Trophoblast cell (in vitro differentiated cells and primary cell): ENCODE data around the gene MYEOV.

ENCODE experiments used
- DNase-seq, 2 donors: peaks; one replicate each; pipeline ENCODE4 v3.0.0-alpha.2; 2016
- H2AFZ ChIP-seq: 2 replicates; pipeline ENCODE4 v1.6.1; 2013; ENCODE audit warnings: low read length, moderate library complexity, mild to moderate bottlenecking; ENCODE audit not compliant: insufficient read depth, poor library complexity
- H2AK5ac ChIP-seq: 2 replicates; pipeline ENCODE4 v1.6.1; 2013; ENCODE audit warnings: mild to moderate bottlenecking, low read length
- H2BK120ac ChIP-seq: 2 replicates; pipeline ENCODE4 v1.6.1; 2013; ENCODE audit warnings: low read length, mild to moderate bottlenecking, moderate library complexity; ENCODE audit not compliant: insufficient read depth, poor library complexity
- H2BK12ac ChIP-seq: 2 replicates; pipeline ENCODE4 v1.6.1; 2013; ENCODE audit warnings: mild to moderate bottlenecking, low read length, moderate library complexity
- H2BK5ac ChIP-seq: 2 replicates; pipeline ENCODE4 v1.6.1; 2013; ENCODE audit warnings: low read length, low read depth, moderate library complexity, mild to moderate bottlenecking; ENCODE audit not compliant: poor library complexity
- H3K14ac ChIP-seq: 2 replicates; pipeline ENCODE4 v1.6.1; 2013; ENCODE audit warnings: mild to moderate bottlenecking, low read length
- H3K18ac ChIP-seq: 2 replicates; pipeline ENCODE4 v1.6.1; 2013; ENCODE audit warnings: mild to moderate bottlenecking, low read length
- H3K23ac ChIP-seq: 2 replicates; pipeline ENCODE4 v1.6.1; 2013; ENCODE audit warnings: low read length
- H3K27ac ChIP-seq: 2 replicates; pipeline ENCODE4 v1.5.1; 2013; ENCODE audit warnings: low read depth, mild to moderate bottlenecking, inconsistent platforms, low read length, moderate library complexity
- H3K27me3 ChIP-seq: 2 replicates; pipeline ENCODE4 v1.6.1; 2013; ENCODE audit warnings: inconsistent platforms, mild to moderate bottlenecking, low read length, moderate library complexity; ENCODE audit not compliant: insufficient read depth
- H3K36me3 ChIP-seq, 2 experiments: 1 replicate in 1 of 2; 2 replicates in 1 of 2; pipeline ENCODE4 v1.6.1; 2013; ENCODE audit warnings: low read length in 2 of 2, mild to moderate bottlenecking in 2 of 2, moderate library complexity in 1 of 2; ENCODE audit not compliant: insufficient read depth in 2 of 2, control insufficient read depth in 1 of 2
- H3K4ac ChIP-seq: 2 replicates; pipeline ENCODE4 v1.6.1; 2013; ENCODE audit warnings: low read depth, mild to moderate bottlenecking, low read length, moderate library complexity
- H3K4me1 ChIP-seq, 2 experiments: 1 replicate in 1 of 2; 2 replicates in 1 of 2; pipeline ENCODE4 v1.6.1; 2013; ENCODE audit warnings: low read length in 2 of 2, mild to moderate bottlenecking in 2 of 2, moderate library complexity in 1 of 2; ENCODE audit not compliant: insufficient read depth in 2 of 2, control insufficient read depth in 1 of 2
- H3K4me2 ChIP-seq: 2 replicates; pipeline ENCODE4 v1.6.1; 2013; ENCODE audit warnings: inconsistent platforms, mild to moderate bottlenecking, low read length, moderate library complexity
- H3K4me3 ChIP-seq: 2 replicates; pipeline ENCODE4 v1.5.1; 2013; ENCODE audit warnings: mild to moderate bottlenecking, low read depth, low read length, inconsistent platforms
- H3K79me1 ChIP-seq: one replicate; pipeline ENCODE4 v1.6.1; 2013; ENCODE audit warnings: low read length
- H3K79me2 ChIP-seq: 2 replicates; pipeline ENCODE4 v1.6.1; 2013; ENCODE audit warnings: low read length, mild to moderate bottlenecking; ENCODE audit not compliant: control insufficient read depth, insufficient read depth, poor library complexity
- H3K9ac ChIP-seq: 2 replicates; pipeline ENCODE4 v1.6.1; 2013; ENCODE audit warnings: mild to moderate bottlenecking, low read length
- H3K9me3 ChIP-seq: 2 replicates; pipeline ENCODE4 v1.6.1; 2013; ENCODE audit warnings: low read depth, mild to moderate bottlenecking, control low read depth, inconsistent platforms, low read length; ENCODE audit not compliant: insufficient read depth
- H4K12ac ChIP-seq: 2 replicates; pipeline ENCODE4 v1.6.1; 2013; ENCODE audit warnings: low read depth, mild to moderate bottlenecking, low read length, moderate library complexity
- H4K8ac ChIP-seq: 2 replicates; pipeline ENCODE4 v1.6.1; 2013; ENCODE audit warnings: low read depth, mild to moderate bottlenecking, low read length, moderate library complexity
- H4K91ac ChIP-seq: one replicate; pipeline ENCODE4 v1.6.1; 2013; ENCODE audit warnings: low read depth, mild to moderate bottlenecking, low read length, moderate library complexity
- WGBS: extraction: QIAGEN DNeasy Blood & Tissue Kit; methylation state at CpG from one replicate; pipeline ENCODE4 v1.1.7; 2013; ENCODE audit warnings: missing lambda C conversion rate; ENCODE audit not compliant: insufficient read length, insufficient coverage; ENCODE audit errors: extremely low coverage; 5-methylcytosine and 5-hydroxymethylcytosine counted together

The MYEOV gene

GRCh38 chr11:69284081-69284511 lies 9.9 kb upstream of the MYEOV start:
- Histone ChIP-seq H3K27ac (no peak overlapping the region), H2BK5ac (no peak overlapping the region), H3K9ac (no peak overlapping the region), H3K4me2 (no peak overlapping the region), H3K79me1 (peaks cover 2% of the 10 kb centered on the region), H3K4me3 (no peak overlapping the region), H4K12ac (no peak overlapping the region), H2BK12ac (no peak overlapping the region), H3K79me2 (no peaks in the 10 kb centered on the region), H3K14ac (no peak overlapping the region), H3K9me3 (peaks cover 4% of the 10 kb centered on the region), H3K4me1 (peaks cover 18 to 30% of the 10 kb centered on the region in 2 experiments), H3K27me3 (no peaks in the 10 kb centered on the region), H3K36me3 (no peaks in the 10 kb centered on the region), H3K4ac (no peak overlapping the region), H2AFZ (no peak overlapping the region), H4K8ac (no peak overlapping the region), H2BK120ac (no peak overlapping the region), H2AK5ac (no peak overlapping the region), H4K91ac (no peak overlapping the region), H3K23ac (no peak overlapping the region), H3K18ac (no peak overlapping the region)
- WGBS: no CpG with 5 or more reads among the region's 9 CpGs
- peak; percentile 84 to 91 for DNase-seq

GRCh38 chr11:69285091-69285490 lies 8.9 kb upstream of the MYEOV start:
- Histone ChIP-seq H3K18ac (no peak overlapping the region), H2AK5ac (peak overlapping the region; percentile 5), H2AFZ (no peak overlapping the region), H4K91ac (peak overlapping the region; percentile 27), H3K79me1 (peaks cover 2% of the 10 kb centered on the region), H2BK12ac (peak overlapping the region; percentile 51), H3K23ac (no peak overlapping the region), H3K4me3 (no peak overlapping the region), H4K8ac (no peak overlapping the region), H3K27me3 (no peaks in the 10 kb centered on the region), H3K79me2 (no peaks in the 10 kb centered on the region), H4K12ac (no peak overlapping the region), H3K27ac (no peak overlapping the region), H3K4me2 (no peak overlapping the region), H3K14ac (no peak overlapping the region), H3K4ac (no peak overlapping the region), H3K9ac (no peak overlapping the region), H2BK5ac (no peak overlapping the region), H3K36me3 (no peaks in the 10 kb centered on the region), H3K4me1 (peaks cover 18 to 30% of the 10 kb centered on the region in 2 experiments), H3K9me3 (peaks cover 4% of the 10 kb centered on the region), H2BK120ac (no peak overlapping the region)
- no CpG with 5 or more reads among the region's 11 CpGs for WGBS
- peak; percentile 89 to 90 for DNase-seq

GRCh38 chr11:69285766-69286165 lies 8.2 kb upstream of the MYEOV start:
- peaks cover 18 to 30% of the 10 kb centered on the region in 2 experiments for H3K4me1 ChIP-seq
- no peak overlapping the region for H3K23ac ChIP-seq
- no peak overlapping the region for H2AFZ ChIP-seq
- no peak overlapping the region for H2BK12ac ChIP-seq
- H3K4ac ChIP-seq: no peak overlapping the region
- no peak overlapping the region for H3K14ac ChIP-seq
- no peak overlapping the region for H4K12ac ChIP-seq
- no peak overlapping the region for H3K18ac ChIP-seq
- H3K9me3 ChIP-seq: peaks cover 4% of the 10 kb centered on the region
- no peak overlapping the region for H2BK120ac ChIP-seq
- no peak overlapping the region for H3K27ac ChIP-seq
- no CpG with 5 or more reads among the region's 11 CpGs for WGBS
- H3K27me3 ChIP-seq: no peaks in the 10 kb centered on the region
- no peak overlapping the region for H2BK5ac ChIP-seq
- H3K4me2 ChIP-seq: no peak overlapping the region
- no peak overlapping the region for H4K91ac ChIP-seq
- H3K4me3 ChIP-seq: no peak overlapping the region
- no peaks in the 10 kb centered on the region for H3K79me2 ChIP-seq
- H3K79me1 ChIP-seq: peaks cover 2% of the 10 kb centered on the region
- H3K36me3 ChIP-seq: no peaks in the 10 kb centered on the region
- no peak overlapping the region for H4K8ac ChIP-seq
- no peak overlapping the region for H2AK5ac ChIP-seq
- DNase-seq: no peak
- no peak overlapping the region for H3K9ac ChIP-seq

- H2AK5ac ChIP-seq: no peak overlapping the region
- no peak overlapping the region for H3K14ac ChIP-seq
- H2BK12ac ChIP-seq: no peak overlapping the region
- no peak overlapping the region for H3K18ac ChIP-seq
- no peaks in the 10 kb centered on the region for H3K79me2 ChIP-seq
- DNase-seq: no peak
- no peak overlapping the region for H2AFZ ChIP-seq
- H3K36me3 ChIP-seq: no peaks in the 10 kb centered on the region
- H3K4ac ChIP-seq: no peak overlapping the region
- H3K4me2 ChIP-seq: no peak overlapping the region
- peaks cover 4% of the 10 kb centered on the region for H3K9me3 ChIP-seq
- WGBS: no CpG with 5 or more reads among the region's 38 CpGs
- H2BK5ac ChIP-seq: no peak overlapping the region
- H3K27ac ChIP-seq: no peak overlapping the region
- no peak overlapping the region for H3K23ac ChIP-seq
- H4K8ac ChIP-seq: no peak overlapping the region
- H4K91ac ChIP-seq: no peak overlapping the region
- H3K4me3 ChIP-seq: no peak overlapping the region
- no peak overlapping the region for H4K12ac ChIP-seq
- H3K27me3 ChIP-seq: no peaks in the 10 kb centered on the region
- peaks cover 2% of the 10 kb centered on the region for H3K79me1 ChIP-seq
- H2BK120ac ChIP-seq: peak overlapping the region; percentile 10
- peaks cover 18 to 30% of the 10 kb centered on the region in 2 experiments for H3K4me1 ChIP-seq
- H3K9ac ChIP-seq: no peak overlapping the region
These were observed 7.3 kb upstream of the MYEOV start for GRCh38 chr11:69286374-69287371.
